HEK293T (cell line): ENCODE measurements around the gene PBX1.

ENCODE experiments used
- BHLHE40 ChIP-seq: fragments of 450-650 bp; IDR thresholded peaks from 2 replicates; pipeline ENCODE4 v1.6.1; 2016; ENCODE audit warnings: mild to moderate bottlenecking, moderate library complexity, borderline replicate concordance
- FOXK2 ChIP-seq: fragments of 450-650 bp; IDR thresholded peaks from 2 replicates; pipeline ENCODE4 v1.6.1; 2016; ENCODE audit warnings: mild to moderate bottlenecking
- SP1 ChIP-seq: fragments of 450-650 bp; IDR thresholded peaks from 2 replicates; pipeline ENCODE4 v1.6.1; 2017
- SUZ12 ChIP-seq: fragments of 450-650 bp; IDR thresholded peaks from 2 replicates; pipeline ENCODE4 v1.6.1; 2016; ENCODE audit warnings: mild to moderate bottlenecking
- TF ChIP-seq, protein P1 (sequence below): fragments of 450-650 bp; IDR thresholded peaks from 2 replicates; pipeline ENCODE4 v1.6.1; 2016

DNA sequence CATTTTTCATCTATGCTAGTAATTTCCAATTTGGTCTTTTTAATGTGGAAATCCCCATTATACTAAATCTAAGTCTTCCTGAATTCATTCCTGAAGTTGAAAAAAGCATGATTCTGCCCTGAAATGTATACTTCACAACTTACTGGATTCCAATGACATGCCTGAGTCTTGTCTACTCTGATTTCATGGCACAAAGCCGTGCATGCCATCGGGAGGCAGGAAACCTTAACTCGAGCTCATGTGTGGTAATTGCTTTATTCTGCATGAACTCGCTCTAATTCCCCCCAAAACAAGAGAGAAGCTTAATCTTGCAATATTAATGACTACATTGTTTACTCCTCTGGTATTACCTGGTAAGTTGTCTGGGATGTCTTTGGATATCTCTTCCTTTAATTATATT is 39.6 kb upstream of the PBX1 start:
- TF ChIP-seq, protein P1, sequence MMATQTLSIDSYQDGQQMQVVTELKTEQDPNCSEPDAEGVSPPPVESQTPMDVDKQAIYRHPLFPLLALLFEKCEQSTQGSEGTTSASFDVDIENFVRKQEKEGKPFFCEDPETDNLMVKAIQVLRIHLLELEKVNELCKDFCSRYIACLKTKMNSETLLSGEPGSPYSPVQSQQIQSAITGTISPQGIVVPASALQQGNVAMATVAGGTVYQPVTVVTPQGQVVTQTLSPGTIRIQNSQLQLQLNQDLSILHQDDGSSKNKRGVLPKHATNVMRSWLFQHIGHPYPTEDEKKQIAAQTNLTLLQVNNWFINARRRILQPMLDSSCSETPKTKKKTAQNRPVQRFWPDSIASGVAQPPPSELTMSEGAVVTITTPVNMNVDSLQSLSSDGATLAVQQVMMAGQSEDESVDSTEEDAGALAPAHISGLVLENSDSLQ: no peak
- TF ChIP-seq BHLHE40: no peak
- TF ChIP-seq SUZ12: no peak
- no peak for TF ChIP-seq FOXK2
- no peak for TF ChIP-seq SP1
